ENCODE data around the gene RAB32. TPM values are rescaled to one million over a fixed set of nuclear protein-coding genes. Genes with fewer than 3 reads are reported as not detected.

RAB32 gene
- total and polyA plus RNA-seq, 7 donors = 32.1 to 85.3 (median 35.3) TPM

GRCh38 chr6:146587459-146587858, 43.8 kb downstream of the RAB32 start:
- H3K27ac ChIP-seq = no peak overlapping the region
- no peaks in the 10 kb centered on the region for H3K4me1 ChIP-seq
- no peak overlapping the region for H3K4me3 ChIP-seq
- TF ChIP-seq POLR2A (IDR thresholded peaks at IDR 0.05) (no peak), POLR2AphosphoS5 (IDR thresholded peaks at IDR 0.05) (no peak), CTCF (IDR thresholded peaks at IDR 0.05) (no peak), EP300 (IDR thresholded peaks at IDR 0.05) (no peak)
- no peaks in the 10 kb centered on the region for H3K27me3 ChIP-seq
- no peaks in the 10 kb centered on the region for H3K36me3 ChIP-seq
- intact Hi-C loops (cut with DNase I) = no loop called here
- 0% methylated on average over 1 of the region's 1 CpG for WGBS, 2 donors
- no peaks in the 10 kb centered on the region for H3K9me3 ChIP-seq
- no peak for DNase-seq

DNA sequence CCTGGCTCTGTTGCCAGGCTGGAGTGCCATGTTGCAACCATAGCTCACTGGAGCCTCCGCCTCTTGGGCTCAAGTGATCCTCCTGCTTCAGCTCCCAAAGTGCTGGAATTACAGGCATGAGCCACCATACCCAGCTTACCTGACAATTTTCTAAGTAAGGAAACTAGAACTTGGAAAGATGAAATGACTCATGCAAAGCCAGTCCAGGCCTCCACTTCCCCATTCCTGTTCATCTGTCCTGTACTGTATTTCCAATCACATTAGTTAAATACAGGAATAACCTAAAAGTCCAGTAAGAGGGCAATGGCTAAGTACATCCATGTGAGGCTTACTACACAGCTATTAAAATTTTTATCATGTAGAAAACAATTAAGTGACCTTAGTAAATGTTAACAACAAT, 46.9 kb downstream of the RAB32 start:
- no peak overlapping the region for H3K27ac ChIP-seq
- H3K27me3 ChIP-seq = no peaks in the 10 kb centered on the region
- H3K4me3 ChIP-seq = no peak overlapping the region
- DNase-seq = no peak
- TF ChIP-seq POLR2AphosphoS5 (IDR thresholded peaks at IDR 0.05) (no peak), CTCF (IDR thresholded peaks at IDR 0.05) (no peak), EP300 (IDR thresholded peaks at IDR 0.05) (no peak), POLR2A (IDR thresholded peaks at IDR 0.05) (no peak)
- intact Hi-C loops (cut with DNase I) = no loop called here
- no peaks in the 10 kb centered on the region for H3K36me3 ChIP-seq
- no peaks in the 10 kb centered on the region for H3K9me3 ChIP-seq
- WGBS, 2 donors = 96% methylated on average over 1 of the region's 1 CpG
- no peaks in the 10 kb centered on the region for H3K4me1 ChIP-seq

GRCh38 chr6:146592451-146592850, 48.8 kb downstream of the RAB32 start:
- intact Hi-C loops (cut with DNase I) = no loop called here
- no peak for DNase-seq
- Histone ChIP-seq H3K36me3 (no peaks in the 10 kb centered on the region), H3K27ac (no peak overlapping the region), H3K4me3 (no peak overlapping the region), H3K9me3 (no peaks in the 10 kb centered on the region), H3K4me1 (no peaks in the 10 kb centered on the region), H3K27me3 (no peaks in the 10 kb centered on the region)
- TF ChIP-seq POLR2AphosphoS5 (IDR thresholded peaks at IDR 0.05) (no peak), CTCF (IDR thresholded peaks at IDR 0.05) (no peak), POLR2A (IDR thresholded peaks at IDR 0.05) (no peak), EP300 (IDR thresholded peaks at IDR 0.05) (no peak)

DNA sequence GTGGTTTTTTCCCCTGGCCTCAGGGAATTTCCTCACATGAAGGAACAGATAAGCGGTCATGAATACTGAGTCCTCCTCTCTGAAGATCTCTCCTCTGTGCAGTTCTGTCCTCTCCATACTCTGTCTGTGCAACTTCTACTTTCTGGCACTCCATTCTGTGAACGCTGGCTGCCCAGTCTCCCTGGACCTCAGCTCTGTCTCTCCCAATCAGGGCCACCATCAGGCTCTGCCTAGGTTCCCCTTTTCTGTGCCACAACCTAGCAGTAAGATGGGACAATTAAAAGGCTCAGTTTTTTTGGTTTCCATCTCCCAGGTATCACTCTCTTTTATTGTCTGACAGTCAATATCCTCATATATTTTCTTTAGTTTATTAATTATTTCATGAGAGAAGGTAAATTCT, 50.4 kb downstream of the RAB32 start:
- Histone ChIP-seq H3K9me3 (no peaks in the 10 kb centered on the region), H3K4me3 (no peak overlapping the region), H3K36me3 (no peaks in the 10 kb centered on the region), H3K27me3 (no peaks in the 10 kb centered on the region), H3K27ac (no peak overlapping the region), H3K4me1 (peaks cover 0 to 5% (median under 1%) of the 10 kb centered on the region in 4 donors)
- intact Hi-C loops (cut with DNase I) = no loop called here
- DNase-seq = no peak
- TF ChIP-seq CTCF (IDR thresholded peaks at IDR 0.05) (no peak), POLR2AphosphoS5 (IDR thresholded peaks at IDR 0.05) (no peak), POLR2A (IDR thresholded peaks at IDR 0.05) (no peak), EP300 (IDR thresholded peaks at IDR 0.05) (no peak)
- WGBS, 2 donors = 75 to 87% methylated on average over 2 of the region's 2 CpGs

DNA sequence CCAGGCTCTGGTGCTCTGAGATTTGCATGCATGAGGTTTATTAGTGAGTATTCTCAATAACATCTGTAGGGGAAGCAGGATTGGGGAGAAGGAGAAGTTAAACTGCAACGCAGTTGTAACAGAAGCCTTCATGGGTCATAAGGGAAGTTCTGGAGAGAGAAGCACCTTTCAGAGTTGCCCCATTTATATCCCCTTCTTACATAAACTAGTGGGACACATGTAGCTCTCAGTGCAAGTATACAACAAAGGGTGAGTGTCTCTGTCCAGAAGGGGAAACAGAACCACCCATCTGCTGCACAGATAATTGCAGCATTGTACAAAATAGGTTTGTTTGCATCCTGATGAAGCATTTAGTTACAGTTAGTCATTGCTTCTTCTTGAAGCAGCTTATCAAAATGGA, 50.9 kb downstream of the RAB32 start:
- Histone ChIP-seq H3K36me3 (no peaks in the 10 kb centered on the region), H3K27ac (no peak overlapping the region), H3K4me1 (peaks cover 0 to 7% (median 5%) of the 10 kb centered on the region in 4 donors), H3K27me3 (no peaks in the 10 kb centered on the region), H3K4me3 (no peak overlapping the region), H3K9me3 (no peaks in the 10 kb centered on the region)
- intact Hi-C loops (cut with DNase I) = no loop called here
- TF ChIP-seq POLR2AphosphoS5 (IDR thresholded peaks at IDR 0.05) (no peak), POLR2A (IDR thresholded peaks at IDR 0.05) (no peak), EP300 (IDR thresholded peaks at IDR 0.05) (no peak), CTCF (IDR thresholded peaks at IDR 0.05) (no peak)
- DNase-seq = no peak
- WGBS, 2 donors = 53 to 81% methylated on average over 1 of the region's 1 CpG

Data from sigmoid colon (tissue), 7 donors.